Colonic mucosa (tissue), 4 donors: ENCODE results near the gene RCE1. TPM values are rescaled to one million over a fixed set of nuclear protein-coding genes. Genes with fewer than 3 reads are reported as not detected.
"Not testable (repeated sequence)": the region's sequence is repeated elsewhere in the genome, so short reads cannot be mapped to it uniquely, and the experiment has no call there.

Experiments used
- DNase-seq: peaks from one replicate; pipeline ENCODE4 v3.0.0-alpha.2; 2020
- H3K27ac ChIP-seq: fragments of 200-600 bp; one replicate; pipeline ENCODE4 v1.8.0; 2021
- H3K27me3 ChIP-seq: fragments of 200-600 bp; one replicate; pipeline ENCODE4 v1.8.0; 2021
- H3K36me3 ChIP-seq: fragments of 200-600 bp; one replicate; pipeline ENCODE4 v1.8.0; 2021
- H3K4me1 ChIP-seq: fragments of 200-600 bp; one replicate; pipeline ENCODE4 v1.8.0; 2021; ENCODE audit warnings: mild to moderate bottlenecking
- H3K4me3 ChIP-seq: fragments of 200-600 bp; one replicate; pipeline ENCODE4 v1.8.0; 2021
- H3K9ac ChIP-seq, 2 donors: one replicate each; pipeline ENCODE4 v1.7.0; 2013; ENCODE audit warnings: control low read depth in 2 of 2, low read depth in 2 of 2, low read length in 2 of 2
- H3K9me3 ChIP-seq: fragments of 200-600 bp; one replicate; pipeline ENCODE4 v1.8.0; 2021
- CTCF ChIP-seq: fragments of 200-600 bp; IDR thresholded peaks from one replicate; pipeline ENCODE4 v1.8.0; 2022; ENCODE audit warnings: antibody characterized with exemption, mild to moderate bottlenecking
- intact Hi-C: fragments of 100-400 bp; cut with DNase I; formaldehyde crosslinking; loops from one replicate; pipeline ENCODE4 v1.14.1; 2022
- total RNA-seq, 2 donors: library from RNA; stranded (reverse); fragmentation: NEBNext Ultra II Directional in 1 of 2; extraction: Animal tissue kit (Norgen Biotek cat#: 25700) in 1 of 2; gene quantifications; one replicate each; pipeline ENCODE4 v1.2.1, GENCODE V29; 2021
- donor health status: healthy.
- donor health status: DM: no; HTN: no; CAD: no.
- donor health status: DM: no; HTN: no; CAD: no.

Gene RCE1
- total RNA-seq, 2 donors from 2014 or later, result 27.0 to 35.9 TPM

- no peak for TF ChIP-seq CTCF
- Histone ChIP-seq H3K9me3 (no peaks in the 10 kb centered on the region), H3K27ac (no peak overlapping the region), H3K4me1 (no peaks in the 10 kb centered on the region), H3K4me3 (no peak overlapping the region), H3K36me3 (no peaks in the 10 kb centered on the region), H3K9ac (no peak overlapping the region), H3K27me3 (no peaks in the 10 kb centered on the region)
- intact Hi-C loops, result no loop called here
- no peak for DNase-seq
These were observed 19.5 kb upstream of the RCE1 start for GRCh38 chr11:66823700-66824099.

- H3K27me3 ChIP-seq, H3K9ac ChIP-seq, intact Hi-C loops, H3K9me3 ChIP-seq, H3K36me3 ChIP-seq, H3K4me3 ChIP-seq, DNase-seq, H3K4me1 ChIP-seq, H3K27ac ChIP-seq: not testable (repeated sequence)
These were observed 18.7 kb upstream of the RCE1 start for GRCh38 chr11:66824573-66824972.

GRCh38 chr11:66834539-66834845, 8.7 kb upstream of the RCE1 start:
- Histone ChIP-seq H3K4me3 (no peak overlapping the region), H3K27me3 (no peaks in the 10 kb centered on the region), H3K9ac (no peak overlapping the region), H3K4me1 (no peaks in the 10 kb centered on the region), H3K27ac (no peak overlapping the region), H3K9me3 (no peaks in the 10 kb centered on the region), H3K36me3 (no peaks in the 10 kb centered on the region)
- TF ChIP-seq CTCF, result no peak
- DNase-seq, result no peak
- intact Hi-C loops, result loop anchor here (1.0 to 10.0 kb wide), 2 partner anchors 140 to 240 kb away; partner anchors contain the start of genes CCDC87 and CCS

- Histone ChIP-seq H3K27me3 (no peaks in the 10 kb centered on the region), H3K36me3 (no peaks in the 10 kb centered on the region), H3K27ac (no peak overlapping the region), H3K9ac (no peak overlapping the region), H3K4me1 (no peaks in the 10 kb centered on the region), H3K9me3 (no peaks in the 10 kb centered on the region), H3K4me3 (no peak overlapping the region)
- intact Hi-C loops, result loop anchor here (1.0 to 10.0 kb wide), 2 partner anchors 141 to 240 kb away; partner anchors contain the start of genes CCDC87 and CCS
- no peak for DNase-seq
- no peak for TF ChIP-seq CTCF
These were observed 8.3 kb upstream of the RCE1 start for GRCh38 chr11:66834943-66835342.

- no peak for DNase-seq
- no peaks in the 10 kb centered on the region for H3K36me3 ChIP-seq
- H3K27ac ChIP-seq, result no peak overlapping the region
- intact Hi-C loops, result loop anchor here (10.0 kb wide), 1 partner anchor 241 kb away; the partner anchor contains the start of genes CCDC87 and CCS
- no peak for TF ChIP-seq CTCF
- no peaks in the 10 kb centered on the region for H3K9me3 ChIP-seq
- no peak overlapping the region for H3K4me3 ChIP-seq
- no peaks in the 10 kb centered on the region for H3K4me1 ChIP-seq
- H3K27me3 ChIP-seq, result no peaks in the 10 kb centered on the region
- no peak overlapping the region for H3K9ac ChIP-seq
These were observed 7.4 kb upstream of the RCE1 start for GRCh38 chr11:66835768-66836405.

- Histone ChIP-seq H3K9ac (no peak overlapping the region), H3K4me3 (no peak overlapping the region), H3K27me3 (no peaks in the 10 kb centered on the region), H3K36me3 (peaks cover 4% of the 10 kb centered on the region), H3K4me1 (peaks cover 12% of the 10 kb centered on the region), H3K27ac (no peak overlapping the region), H3K9me3 (no peaks in the 10 kb centered on the region)
- DNase-seq, result no peak
- intact Hi-C loops, result no loop called here
- no peak for TF ChIP-seq CTCF
These were observed 2.7 kb upstream of the RCE1 start for GRCh38 chr11:66840317-66841091.
